Measurements from ENCODE around the gene TMEM184C. TPM values are rescaled to one million over a fixed set of nuclear protein-coding genes. Genes with fewer than 3 reads are reported as not detected.

TMEM184C gene
- total RNA-seq, 2 experiments from 2014 or later, result 15.8 to 17.6 TPM

DNA sequence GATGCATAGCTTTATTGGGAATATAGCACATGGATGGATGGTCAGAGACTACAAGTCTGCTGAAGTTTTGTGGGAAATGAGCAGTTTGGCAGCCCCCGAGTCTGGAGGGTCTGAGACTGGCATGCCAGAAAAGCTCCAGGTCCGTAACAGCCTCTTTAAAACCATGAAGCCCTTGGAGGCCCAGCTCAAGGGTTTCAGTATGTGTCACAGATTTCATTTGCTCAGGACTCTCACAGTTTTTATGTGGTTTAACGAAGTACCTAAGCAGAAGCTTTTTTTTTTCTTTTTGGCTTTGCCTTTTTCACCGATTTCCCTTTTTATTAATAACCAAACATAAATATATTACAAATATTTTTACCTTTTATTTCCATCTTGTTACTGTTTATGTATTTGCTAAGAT, 30.6 kb upstream of the TMEM184C start:
- Histone ChIP-seq H3K36me3 (ENCODE audit: insufficient read depth, low read length) (no peaks in the 10 kb centered on the region), H3K27ac (ENCODE audit: low read depth, low read length, poor library complexity, severe bottlenecking) (no peak overlapping the region), H3K4me1 (ENCODE audit: insufficient read depth, low read length, poor library complexity, severe bottlenecking) (no peaks in the 10 kb centered on the region), H3K4me2 (ENCODE audit: low read length) (no peak overlapping the region), H3K9me3 (ENCODE audit: low read length) (no peaks in the 10 kb centered on the region), H2AFZ (ENCODE audit: low read length) (no peak overlapping the region), H4K20me1 (ENCODE audit: insufficient read depth, low read length) (no peaks in the 10 kb centered on the region), H3K9me2 (ENCODE audit: insufficient read depth, low read length) (no peaks in the 10 kb centered on the region), H3K4me3 (ENCODE audit: low read depth, low read length, poor library complexity, severe bottlenecking) (no peak overlapping the region), H3K79me2 (ENCODE audit: insufficient read depth, low read depth, low read length) (no peaks in the 10 kb centered on the region)
- ChIA-PET CTCF (ENCODE audit: unreplicated experiment) (no interaction called here), POLR2A (interaction anchor here (1.1 kb wide), 1 partner anchor 178 kb away, joined by 3 read pairs; no protein-coding TSS in a partner anchor)
- intact Hi-C loops (cut with micrococcal nuclease; ENCODE audit: unreplicated experiment), result no loop called here
- no peak for DNase-seq (ENCODE audit: low spot score)
- no peak for TF ChIP-seq EZH2phosphoT487 (IDR thresholded peaks at IDR 0.05; ENCODE audit: borderline replicate concordance, low read depth, low read length)
- TF ChIP-seq, protein P1, sequence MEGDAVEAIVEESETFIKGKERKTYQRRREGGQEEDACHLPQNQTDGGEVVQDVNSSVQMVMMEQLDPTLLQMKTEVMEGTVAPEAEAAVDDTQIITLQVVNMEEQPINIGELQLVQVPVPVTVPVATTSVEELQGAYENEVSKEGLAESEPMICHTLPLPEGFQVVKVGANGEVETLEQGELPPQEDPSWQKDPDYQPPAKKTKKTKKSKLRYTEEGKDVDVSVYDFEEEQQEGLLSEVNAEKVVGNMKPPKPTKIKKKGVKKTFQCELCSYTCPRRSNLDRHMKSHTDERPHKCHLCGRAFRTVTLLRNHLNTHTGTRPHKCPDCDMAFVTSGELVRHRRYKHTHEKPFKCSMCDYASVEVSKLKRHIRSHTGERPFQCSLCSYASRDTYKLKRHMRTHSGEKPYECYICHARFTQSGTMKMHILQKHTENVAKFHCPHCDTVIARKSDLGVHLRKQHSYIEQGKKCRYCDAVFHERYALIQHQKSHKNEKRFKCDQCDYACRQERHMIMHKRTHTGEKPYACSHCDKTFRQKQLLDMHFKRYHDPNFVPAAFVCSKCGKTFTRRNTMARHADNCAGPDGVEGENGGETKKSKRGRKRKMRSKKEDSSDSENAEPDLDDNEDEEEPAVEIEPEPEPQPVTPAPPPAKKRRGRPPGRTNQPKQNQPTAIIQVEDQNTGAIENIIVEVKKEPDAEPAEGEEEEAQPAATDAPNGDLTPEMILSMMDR (conservative IDR thresholded peaks at IDR 0.05; ENCODE audit: low read length), result no peak
- BruUV-seq (replicated peaks), result no TSS peak

DNA sequence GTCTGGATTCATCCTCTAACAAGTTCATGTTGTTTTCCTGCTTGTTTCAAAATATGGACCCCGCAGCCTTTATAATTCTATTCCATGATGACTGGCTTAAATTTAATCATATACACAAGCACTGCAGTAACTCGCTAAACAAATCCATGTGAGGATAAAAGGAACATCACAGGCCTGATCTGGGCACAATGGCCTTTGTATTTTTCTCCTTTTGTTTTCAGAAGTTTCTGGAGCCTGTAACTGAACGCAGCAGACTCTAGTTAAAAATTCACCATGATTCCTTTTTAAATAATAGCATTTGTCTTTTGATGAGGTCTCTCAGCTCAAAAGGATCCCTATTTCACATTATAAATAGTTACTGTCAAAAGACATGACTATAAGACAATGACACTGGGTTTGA, 30.2 kb upstream of the TMEM184C start:
- intact Hi-C loops (cut with micrococcal nuclease; ENCODE audit: unreplicated experiment), result no loop called here
- H3K27ac ChIP-seq (ENCODE audit: low read depth, low read length, poor library complexity, severe bottlenecking), result no peak overlapping the region
- BruUV-seq (replicated peaks), result no TSS peak

DNA sequence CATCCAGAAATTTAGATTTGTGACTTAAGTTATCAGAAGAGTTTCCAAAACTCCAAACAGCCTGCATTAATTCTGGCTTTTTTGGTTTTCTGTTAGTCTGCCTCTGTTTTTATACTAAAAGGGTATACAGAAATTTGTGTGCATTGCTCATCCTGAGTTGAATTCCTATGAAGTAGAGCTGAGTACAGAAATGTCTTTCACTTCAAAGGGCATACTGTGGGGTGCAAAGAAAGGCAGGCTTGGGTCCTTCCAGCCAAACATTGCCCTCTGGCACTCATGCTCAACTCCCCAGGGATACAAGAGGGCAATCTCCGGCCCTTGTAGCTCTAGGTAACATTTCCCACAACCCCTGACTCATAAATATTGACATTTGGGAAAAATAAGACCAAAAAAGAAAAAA, 27.6 kb upstream of the TMEM184C start:
- no peak for DNase-seq (ENCODE audit: low spot score)
- no peaks in the 10 kb centered on the region for H4K20me1 ChIP-seq (ENCODE audit: insufficient read depth, low read length)
- H3K79me2 ChIP-seq (ENCODE audit: insufficient read depth, low read depth, low read length), result no peaks in the 10 kb centered on the region
- no peaks in the 10 kb centered on the region for H3K36me3 ChIP-seq (ENCODE audit: insufficient read depth, low read length)
- H3K9me2 ChIP-seq (ENCODE audit: insufficient read depth, low read length), result no peaks in the 10 kb centered on the region
- H3K4me2 ChIP-seq (ENCODE audit: low read length), result no peak overlapping the region
- ChIA-PET CTCF (ENCODE audit: unreplicated experiment) (no interaction called here), POLR2A (interaction anchor here (0.5 to 1.5 kb wide), 2 partner anchors 28 to 768 kb away, joined by 3 to 4 read pairs; partner anchors contain the start of gene TMEM184C)
- H3K9me3 ChIP-seq (ENCODE audit: low read length), result no peaks in the 10 kb centered on the region
- H3K4me3 ChIP-seq (ENCODE audit: low read depth, low read length, poor library complexity, severe bottlenecking), result no peak overlapping the region
- TF ChIP-seq, protein P1 (conservative IDR thresholded peaks at IDR 0.05; ENCODE audit: low read length), result no peak
- TF ChIP-seq EZH2phosphoT487 (IDR thresholded peaks at IDR 0.05; ENCODE audit: borderline replicate concordance, low read depth, low read length), result no peak
- H3K4me1 ChIP-seq (ENCODE audit: insufficient read depth, low read length, poor library complexity, severe bottlenecking), result no peaks in the 10 kb centered on the region
- intact Hi-C loops (cut with micrococcal nuclease; ENCODE audit: unreplicated experiment), result loop anchor here (2.0 kb wide), 1 partner anchor 71 kb away; no protein-coding TSS in a partner anchor
- no peak overlapping the region for H2AFZ ChIP-seq (ENCODE audit: low read length)
- no peak overlapping the region for H3K27ac ChIP-seq (ENCODE audit: low read depth, low read length, poor library complexity, severe bottlenecking)
- BruUV-seq (replicated peaks), result no TSS peak

More for the DNA sequence above, 30.2 kb upstream of the TMEM184C start:
- ChIA-PET CTCF (ENCODE audit: unreplicated experiment) (no interaction called here), POLR2A (interaction anchor here (0.5 to 1.1 kb wide), 2 partner anchors 179 to 331 kb away, joined by 3 to 5 read pairs; no protein-coding TSS in a partner anchor)
- H3K36me3 ChIP-seq (ENCODE audit: insufficient read depth, low read length), result no peaks in the 10 kb centered on the region
- no peak overlapping the region for H3K4me3 ChIP-seq (ENCODE audit: low read depth, low read length, poor library complexity, severe bottlenecking)
- H3K4me2 ChIP-seq (ENCODE audit: low read length), result no peak overlapping the region
- H4K20me1 ChIP-seq (ENCODE audit: insufficient read depth, low read length), result no peaks in the 10 kb centered on the region
- no peaks in the 10 kb centered on the region for H3K9me3 ChIP-seq (ENCODE audit: low read length)
- H3K4me1 ChIP-seq (ENCODE audit: insufficient read depth, low read length, poor library complexity, severe bottlenecking), result no peaks in the 10 kb centered on the region
- TF ChIP-seq EZH2phosphoT487 (IDR thresholded peaks at IDR 0.05; ENCODE audit: borderline replicate concordance, low read depth, low read length), result no peak
- TF ChIP-seq, protein P1 (conservative IDR thresholded peaks at IDR 0.05; ENCODE audit: low read length), result no peak
- H3K9me2 ChIP-seq (ENCODE audit: insufficient read depth, low read length), result no peaks in the 10 kb centered on the region
- no peak for DNase-seq (ENCODE audit: low spot score)
- no peaks in the 10 kb centered on the region for H3K79me2 ChIP-seq (ENCODE audit: insufficient read depth, low read depth, low read length)
- H2AFZ ChIP-seq (ENCODE audit: low read length), result no peak overlapping the region

Data from OCI-LY7 (cell line).